H9 (cell line): ENCODE results near the gene VSTM2L. TPM values are rescaled to one million over a fixed set of nuclear protein-coding genes. Genes with fewer than 3 reads are reported as not detected.

ENCODE experiments used
- DNase-seq: peaks from one replicate; pipeline ENCODE4 v3.0.0-alpha.2; 2017
- H2AFZ ChIP-seq: one replicate; pipeline ENCODE4 v1.6.1; 2013; ENCODE audit warnings: mild to moderate bottlenecking, low read length, control low read depth, moderate library complexity
- H2AK5ac ChIP-seq: 2 replicates; pipeline ENCODE4 v1.6.1; 2013; ENCODE audit warnings: low read length, control low read depth, mixed read lengths; ENCODE audit not compliant: insufficient read length
- H2BK120ac ChIP-seq: one replicate; pipeline ENCODE4 v1.6.1; 2013; ENCODE audit warnings: low read depth, mild to moderate bottlenecking, low read length, control low read depth, inconsistent platforms; ENCODE audit not compliant: poor library complexity, severe bottlenecking
- H2BK12ac ChIP-seq: 2 replicates; pipeline ENCODE4 v1.6.1; 2013; ENCODE audit warnings: low read length, control low read depth, mixed read lengths, low read depth; ENCODE audit not compliant: insufficient read length
- H2BK15ac ChIP-seq: 2 replicates; pipeline ENCODE4 v1.6.1; 2013; ENCODE audit warnings: low read depth, low read length, control low read depth
- H2BK20ac ChIP-seq: one replicate; pipeline ENCODE4 v1.6.1; 2013; ENCODE audit warnings: low read depth, mild to moderate bottlenecking, low read length, control low read depth, inconsistent platforms; ENCODE audit not compliant: poor library complexity, severe bottlenecking
- H2BK5ac ChIP-seq: 2 replicates; pipeline ENCODE4 v1.6.1; 2013; ENCODE audit warnings: low read length, control low read depth, mixed read lengths; ENCODE audit not compliant: insufficient read length
- H3K14ac ChIP-seq: 2 replicates; pipeline ENCODE4 v1.6.1; 2013; ENCODE audit warnings: low read length, control low read depth; ENCODE audit not compliant: insufficient read depth
- H3K18ac ChIP-seq: 2 replicates; pipeline ENCODE4 v1.6.1; 2013; ENCODE audit warnings: low read depth, mild to moderate bottlenecking, mixed read lengths, low read length, control low read depth; ENCODE audit not compliant: insufficient read length
- H3K23ac ChIP-seq: 2 replicates; pipeline ENCODE4 v1.6.1; 2013; ENCODE audit warnings: low read length, control low read depth, mixed read lengths, low read depth; ENCODE audit not compliant: insufficient read length
- H3K23me2 ChIP-seq: 2 replicates; pipeline ENCODE4 v1.6.1; 2013; ENCODE audit warnings: low read depth, mild to moderate bottlenecking, mixed read lengths, low read length, control low read depth; ENCODE audit not compliant: insufficient read length, poor library complexity, severe bottlenecking
- H3K27ac ChIP-seq: 2 replicates; pipeline ENCODE4 v1.5.1; 2013; ENCODE audit warnings: low read length, control low read depth, mixed read lengths, low read depth; ENCODE audit not compliant: insufficient read length
- H3K27me3 ChIP-seq: 2 replicates; pipeline ENCODE4 v1.6.1; 2013; ENCODE audit warnings: low read length, control low read depth, inconsistent platforms; ENCODE audit not compliant: insufficient read depth
- H3K4ac ChIP-seq: 2 replicates; pipeline ENCODE4 v1.6.1; 2013; ENCODE audit warnings: low read depth, mild to moderate bottlenecking, control low read depth, inconsistent platforms, low read length, moderate library complexity
- H3K4me1 ChIP-seq: 2 replicates; pipeline ENCODE4 v1.6.1; 2013; ENCODE audit warnings: low read length, control low read depth, inconsistent platforms; ENCODE audit not compliant: insufficient read depth
- H3K4me2 ChIP-seq: 2 replicates; pipeline ENCODE4 v1.6.1; 2013; ENCODE audit warnings: low read length, control low read depth, mixed read lengths; ENCODE audit not compliant: insufficient read length, insufficient read depth
- H3K56ac ChIP-seq: 2 replicates; pipeline ENCODE4 v1.6.1; 2013; ENCODE audit warnings: low read depth, mild to moderate bottlenecking, mixed read lengths, low read length, control low read depth; ENCODE audit not compliant: insufficient read length
- H3K79me1 ChIP-seq: 2 replicates; pipeline ENCODE4 v1.6.1; 2013; ENCODE audit warnings: low read depth, mild to moderate bottlenecking, moderate library complexity, low read length, control low read depth, inconsistent platforms; ENCODE audit not compliant: insufficient read depth, poor library complexity, severe bottlenecking
- H3K79me2 ChIP-seq: 2 replicates; pipeline ENCODE4 v1.6.1; 2013; ENCODE audit warnings: low read length, control low read depth, inconsistent platforms; ENCODE audit not compliant: insufficient read depth
- H3K9ac ChIP-seq: 2 replicates; pipeline ENCODE4 v1.6.1; 2013; ENCODE audit warnings: low read length, control low read depth, mixed read lengths; ENCODE audit not compliant: insufficient read length; ENCODE audit errors: extremely low read depth
- H3K9me3 ChIP-seq: one replicate; pipeline ENCODE4 v1.6.1; 2013; ENCODE audit warnings: low read depth, low read length, inconsistent platforms; ENCODE audit not compliant: control insufficient read depth
- H3T11ph ChIP-seq: one replicate; pipeline ENCODE4 v1.6.1; 2013; ENCODE audit warnings: mild to moderate bottlenecking, low read length, control low read depth, inconsistent platforms
- H4K20me1 ChIP-seq: one replicate; pipeline ENCODE4 v1.6.1; 2013; ENCODE audit not compliant: control insufficient read depth, insufficient read length, insufficient read depth
- H4K5ac ChIP-seq: 2 replicates; pipeline ENCODE4 v1.6.1; 2013; ENCODE audit warnings: low read depth, mild to moderate bottlenecking, mixed read lengths, low read length, control low read depth; ENCODE audit not compliant: insufficient read length
- H4K8ac ChIP-seq: replicated peaks from 2 replicates; pipeline ENCODE4 v1.6.1; 2013; ENCODE audit warnings: low read length, control low read depth, mixed read lengths, low read depth; ENCODE audit not compliant: insufficient read length
- H4K91ac ChIP-seq: 2 replicates; pipeline ENCODE4 v1.6.1; 2013; ENCODE audit warnings: low read depth, mild to moderate bottlenecking, moderate library complexity, mixed read lengths, low read length, control low read depth; ENCODE audit not compliant: insufficient read length
- H3K27ac Mint-ChIP-seq, 3 experiments: 2 replicates in 2 of 3; 3 replicates in 1 of 3; pipeline ENCODE4 v1.8.0; 2020 to 2021; ENCODE audit warnings: mixed read lengths in 3 of 3, mild to moderate bottlenecking in 1 of 3, moderate library complexity in 1 of 3
- H3K27me3 Mint-ChIP-seq: 2 replicates; pipeline ENCODE4 v1.8.0; 2021; ENCODE audit warnings: low read depth, mild to moderate bottlenecking, moderate library complexity, mixed read lengths
- H3K36me3 Mint-ChIP-seq, 3 experiments: 2 replicates in 2 of 3; 3 replicates in 1 of 3; pipeline ENCODE4 v1.8.0; 2020 to 2021; ENCODE audit warnings: low read depth in 3 of 3, mixed read lengths in 3 of 3; ENCODE audit not compliant: insufficient read depth in 1 of 3
- H3K4me1 Mint-ChIP-seq, 2 experiments: 2 replicates each; pipeline ENCODE4 v1.8.0; 2020; ENCODE audit warnings: mixed read lengths in 2 of 2
- H3K4me3 Mint-ChIP-seq, 2 experiments: 2 replicates in 1 of 2; 3 replicates in 1 of 2; pipeline ENCODE4 v1.8.0; 2020 to 2021; ENCODE audit warnings: mild to moderate bottlenecking in 2 of 2, mixed read lengths in 2 of 2, moderate library complexity in 1 of 2
- H3K9me3 Mint-ChIP-seq, 2 experiments: 2 replicates in 1 of 2; 3 replicates in 1 of 2; pipeline ENCODE4 v1.8.0; 2020; ENCODE audit warnings: mild to moderate bottlenecking in 2 of 2, mixed read lengths in 2 of 2, moderate library complexity in 1 of 2
- WGBS: extraction: QIAGEN DNeasy Blood & Tissue Kit; methylation state at CpG from one replicate; pipeline ENCODE4 v1.1.7; 2013; ENCODE audit warnings: missing lambda C conversion rate, low lambda C conversion rate, mixed read lengths; ENCODE audit not compliant: insufficient read length; ENCODE audit errors: extremely low coverage; 5-methylcytosine and 5-hydroxymethylcytosine counted together
- total RNA-seq: library from RNA; stranded (reverse); gene quantifications from 2 replicates; pipeline ENCODE4 v1.2.1, GENCODE V29; 2021
- TF ChIP-seq, protein P1 (sequence below): fragments of 200-600 bp; sonication (generic); conservative IDR thresholded peaks from 3 replicates; pipeline ENCODE4 v1.8.0; 2021; ENCODE audit warnings: antibody characterized with exemption, mild to moderate bottlenecking

VSTM2L gene
- total RNA-seq, 1 experiment from 2014 or later: 2.1 TPM

DNA sequence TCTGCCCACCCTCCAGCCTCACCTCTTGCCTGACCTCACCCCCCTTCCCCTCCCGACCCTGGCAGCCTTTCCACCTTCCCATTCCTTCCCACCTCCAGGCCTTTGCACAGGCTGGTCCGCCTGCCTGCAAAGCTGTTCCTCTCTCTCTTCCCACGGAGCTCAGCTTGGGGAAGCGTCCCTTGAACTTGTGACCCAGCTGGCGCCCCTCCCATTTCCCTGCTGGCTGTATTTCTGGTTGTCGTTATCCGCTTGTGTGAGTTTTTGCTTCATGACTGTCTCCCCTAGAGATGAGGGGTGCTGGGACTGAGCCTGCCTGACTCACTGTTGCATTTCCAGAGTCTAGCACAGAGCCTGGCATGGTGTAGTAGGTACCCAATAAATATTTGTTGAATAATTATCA is 32.5 kb downstream of the VSTM2L start:
- Histone ChIP-seq H3K14ac (no peak overlapping the region), H3K27me3 (no peaks in the 10 kb centered on the region), H3K27ac (no peak overlapping the region), H3K56ac (no peak overlapping the region), H3K18ac (no peak overlapping the region), H2BK12ac (no peak overlapping the region), H3K79me1 (no peaks in the 10 kb centered on the region), H2BK5ac (no peak overlapping the region), H2BK15ac (no peak overlapping the region), H4K91ac (no peak overlapping the region), H3K23ac (no peak overlapping the region), H2BK120ac (no peak overlapping the region), H2BK20ac (no peak overlapping the region), H3K79me2 (no peaks in the 10 kb centered on the region), H2AFZ (no peak overlapping the region), H3K9ac (no peak overlapping the region), H3K9me3 (no peaks in the 10 kb centered on the region), H4K20me1 (no peaks in the 10 kb centered on the region), H3K4ac (no peak overlapping the region), H3K23me2 (no peaks in the 10 kb centered on the region), H3T11ph (no peak overlapping the region), H4K8ac (no peak overlapping the region), H4K5ac (no peak overlapping the region), H3K4me2 (no peak overlapping the region), H2AK5ac (no peak overlapping the region), H3K4me1 (peaks cover 2% of the 10 kb centered on the region; the same call in 1 of the 2 replicates)
- no peaks in the 10 kb centered on the region for H3K36me3 Mint-ChIP-seq
- no peaks in the 10 kb centered on the region; the same call in none of the 2 replicates for H3K27me3 Mint-ChIP-seq
- TF ChIP-seq, protein P1, sequence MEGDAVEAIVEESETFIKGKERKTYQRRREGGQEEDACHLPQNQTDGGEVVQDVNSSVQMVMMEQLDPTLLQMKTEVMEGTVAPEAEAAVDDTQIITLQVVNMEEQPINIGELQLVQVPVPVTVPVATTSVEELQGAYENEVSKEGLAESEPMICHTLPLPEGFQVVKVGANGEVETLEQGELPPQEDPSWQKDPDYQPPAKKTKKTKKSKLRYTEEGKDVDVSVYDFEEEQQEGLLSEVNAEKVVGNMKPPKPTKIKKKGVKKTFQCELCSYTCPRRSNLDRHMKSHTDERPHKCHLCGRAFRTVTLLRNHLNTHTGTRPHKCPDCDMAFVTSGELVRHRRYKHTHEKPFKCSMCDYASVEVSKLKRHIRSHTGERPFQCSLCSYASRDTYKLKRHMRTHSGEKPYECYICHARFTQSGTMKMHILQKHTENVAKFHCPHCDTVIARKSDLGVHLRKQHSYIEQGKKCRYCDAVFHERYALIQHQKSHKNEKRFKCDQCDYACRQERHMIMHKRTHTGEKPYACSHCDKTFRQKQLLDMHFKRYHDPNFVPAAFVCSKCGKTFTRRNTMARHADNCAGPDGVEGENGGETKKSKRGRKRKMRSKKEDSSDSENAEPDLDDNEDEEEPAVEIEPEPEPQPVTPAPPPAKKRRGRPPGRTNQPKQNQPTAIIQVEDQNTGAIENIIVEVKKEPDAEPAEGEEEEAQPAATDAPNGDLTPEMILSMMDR: no peak
- peaks cover 20 to 42% of the 10 kb centered on the region in 2 experiments for H3K4me1 Mint-ChIP-seq
- H3K4me3 Mint-ChIP-seq: peak overlapping the region in 1 of 2 experiments; percentile 7; a peak in 1 of 5 replicates
- no peak for DNase-seq
- no CpG with 5 or more reads among the region's 7 CpGs for WGBS
- no peaks in the 10 kb centered on the region for H3K9me3 Mint-ChIP-seq
- peak overlapping the region in 1 of 3 experiments; percentile 15; a peak in 2 of 7 replicates for H3K27ac Mint-ChIP-seq
